Psoas muscle (tissue), 8 donors: ENCODE data around the gene ATP23. TPM values are rescaled to one million over a fixed set of nuclear protein-coding genes. Genes with fewer than 3 reads are reported as not detected.

Experiments
- ATAC-seq, 4 donors: fragments of 200-7000 bp; cut with Tn5 transposase; one replicate each; pipeline ENCODE4 v1.9.1; 2020; ENCODE audit warnings: moderate library complexity in 3 of 4, mild to moderate bottlenecking in 2 of 4
- DNase-seq, 2 donors: peaks; one replicate each; pipeline ENCODE4 v3.0.0-alpha.2; 2020
- H3K27ac ChIP-seq: fragments of 200-600 bp; one replicate; pipeline ENCODE4 v1.8.0; 2022
- H3K27me3 ChIP-seq, 3 donors: fragments of 200-600 bp in 1 of 3; one replicate each; pipeline versions ENCODE4 v1.6.1 to v1.8.0; 2013 to 2022; ENCODE audit warnings: low read length in 2 of 3, mild to moderate bottlenecking in 2 of 3, moderate library complexity in 1 of 3; ENCODE audit not compliant: insufficient read depth in 3 of 3
- H3K36me3 ChIP-seq, 2 donors: fragments of 200-600 bp in 1 of 2; one replicate each; pipeline versions ENCODE4 v1.6.1 to v1.8.0; 2013 to 2022; ENCODE audit warnings: low read depth in 1 of 2, mild to moderate bottlenecking in 1 of 2, moderate library complexity in 1 of 2; ENCODE audit not compliant: insufficient read depth in 1 of 2
- H3K4me1 ChIP-seq: fragments of 200-600 bp; one replicate; pipeline ENCODE4 v1.8.0; 2022
- H3K4me3 ChIP-seq: fragments of 200-600 bp; one replicate; pipeline ENCODE4 v1.8.0; 2022; ENCODE audit warnings: mild to moderate bottlenecking
- H3K9me3 ChIP-seq: fragments of 200-600 bp; one replicate; pipeline ENCODE4 v1.8.0; 2022
- WGBS, 3 donors: extraction: QIAGEN DNeasy Blood & Tissue Kit; methylation state at CpG; one replicate each; pipeline versions ENCODE4 v1.1.6 to v1.1.7; 2013; 5-methylcytosine and 5-hydroxymethylcytosine counted together
- intact Hi-C, 2 donors: fragments of 100-400 bp; cut with DNase I; formaldehyde crosslinking; loops; one replicate each; pipeline versions ENCODE4 v1.11.0 to v1.14.2; 2022
- polyA plus RNA-seq, 3 donors: library from polyadenylated mRNA; stranded (reverse); fragments of 200-250 nt; gene quantifications; one replicate each; pipeline ENCODE4 v1.2.3, GENCODE V29; 2013
- total RNA-seq, 4 donors: library from RNA; stranded (reverse); fragmentation: NEBNext Ultra II Directional in 2 of 4; extraction: Animal tissue kit (Norgen Biotek cat#: 25700) in 2 of 4; gene quantifications; one replicate each; pipeline versions ENCODE4 v1.2.1 to v1.2.4, GENCODE V29; 2021 to 2023
- TF ChIP-seq, protein P1 (sequence below): fragments of 200-600 bp; IDR thresholded peaks from one replicate; pipeline ENCODE4 v1.8.0; 2022; ENCODE audit warnings: antibody characterized with exemption
- donor health status: healthy with polysubstance abuse.
- donor health status: DM: no; HTN: no; CAD: no; lungs with moderate emphysema.
- donor health status: Bipolar disorder and iron deficiency.
- donor health status: healthy.
- donor health status: DM: yes; HTN: yes; CAD: no.
- donor health status: DM: no; HTN: no; CAD: no.
- donor health status: DM: no; HTN: no; CAD: no.
- donor health status: DM: yes; HTN: yes; CAD: no.

Gene ATP23
- total and polyA plus RNA-seq, 7 donors: 6.3 to 28.8 (median 8.7) TPM

DNA sequence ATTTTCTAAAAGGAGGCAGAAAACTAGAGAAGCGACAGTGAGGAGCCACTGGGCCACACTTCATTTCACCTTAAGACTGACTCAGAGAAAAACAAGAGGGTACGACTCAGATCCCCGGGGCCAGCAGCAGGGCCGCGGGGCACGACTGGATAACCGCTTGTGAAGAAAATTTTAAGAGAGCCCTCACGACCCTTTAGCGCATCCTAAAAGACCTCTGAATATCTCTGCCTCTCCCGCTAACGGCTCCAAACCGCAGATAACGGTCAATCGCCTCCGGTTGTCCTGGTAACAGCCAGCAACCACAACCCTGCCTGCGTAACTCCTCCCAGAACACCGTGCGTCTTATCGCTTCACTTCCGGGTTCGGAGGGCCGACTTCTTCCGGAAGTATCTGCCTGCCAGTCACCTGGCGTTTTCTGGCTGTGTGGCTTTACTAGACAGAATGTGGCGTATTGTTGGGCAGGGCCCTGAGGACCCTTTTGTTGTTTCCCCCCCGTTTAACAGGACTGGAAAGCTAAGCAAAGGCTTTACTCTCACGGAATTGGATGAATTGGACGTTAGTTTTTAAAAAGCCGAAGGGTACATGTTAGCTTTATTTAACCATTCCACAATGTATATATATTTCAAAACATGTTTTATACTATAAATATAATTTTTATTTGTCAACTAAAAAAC, 5.4 kb upstream of the ATP23 start:
- H3K9me3 ChIP-seq: no peaks in the 10 kb centered on the region
- peaks cover 18% of the 10 kb centered on the region for H3K4me1 ChIP-seq
- 2% methylated on average over 29 of the region's 29 CpGs for WGBS, 3 donors
- peak overlapping the region; percentile 88 for H3K4me3 ChIP-seq
- H3K36me3 ChIP-seq: peaks cover 0 to 7% of the 10 kb centered on the region in 2 donors
- H3K27ac ChIP-seq: peak overlapping the region; percentile 90
- DNase-seq (peak; percentile 88 to 94), ATAC-seq (peak; percentile 95 to 98 (median 98))
- TF ChIP-seq, protein P1, sequence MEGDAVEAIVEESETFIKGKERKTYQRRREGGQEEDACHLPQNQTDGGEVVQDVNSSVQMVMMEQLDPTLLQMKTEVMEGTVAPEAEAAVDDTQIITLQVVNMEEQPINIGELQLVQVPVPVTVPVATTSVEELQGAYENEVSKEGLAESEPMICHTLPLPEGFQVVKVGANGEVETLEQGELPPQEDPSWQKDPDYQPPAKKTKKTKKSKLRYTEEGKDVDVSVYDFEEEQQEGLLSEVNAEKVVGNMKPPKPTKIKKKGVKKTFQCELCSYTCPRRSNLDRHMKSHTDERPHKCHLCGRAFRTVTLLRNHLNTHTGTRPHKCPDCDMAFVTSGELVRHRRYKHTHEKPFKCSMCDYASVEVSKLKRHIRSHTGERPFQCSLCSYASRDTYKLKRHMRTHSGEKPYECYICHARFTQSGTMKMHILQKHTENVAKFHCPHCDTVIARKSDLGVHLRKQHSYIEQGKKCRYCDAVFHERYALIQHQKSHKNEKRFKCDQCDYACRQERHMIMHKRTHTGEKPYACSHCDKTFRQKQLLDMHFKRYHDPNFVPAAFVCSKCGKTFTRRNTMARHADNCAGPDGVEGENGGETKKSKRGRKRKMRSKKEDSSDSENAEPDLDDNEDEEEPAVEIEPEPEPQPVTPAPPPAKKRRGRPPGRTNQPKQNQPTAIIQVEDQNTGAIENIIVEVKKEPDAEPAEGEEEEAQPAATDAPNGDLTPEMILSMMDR: no peak
- no peaks in the 10 kb centered on the region for H3K27me3 ChIP-seq
- intact Hi-C loops: no loop called here

DNA sequence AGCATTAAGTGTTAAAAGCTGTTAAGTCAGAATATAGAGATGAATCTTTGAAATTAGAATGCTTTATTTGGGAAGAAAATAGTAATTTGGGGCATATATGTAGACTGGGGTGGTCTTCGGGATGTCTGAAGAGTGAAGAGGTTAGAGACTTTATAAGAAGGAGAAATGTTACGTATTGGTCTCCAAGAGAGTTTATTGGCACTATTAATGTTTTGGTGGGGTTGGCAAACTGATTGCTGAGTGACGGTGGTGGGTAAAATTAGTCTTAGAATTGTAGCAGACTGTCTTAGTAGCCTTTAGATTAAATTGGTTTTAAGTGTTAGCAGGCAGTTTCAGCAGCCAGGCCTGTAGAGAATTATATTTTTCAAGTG, 4.9 kb upstream of the ATP23 start:
- Histone ChIP-seq H3K4me1 (peaks cover 18% of the 10 kb centered on the region), H3K9me3 (no peaks in the 10 kb centered on the region), H3K27ac (peak overlapping the region; percentile 90), H3K27me3 (no peaks in the 10 kb centered on the region), H3K4me3 (peak overlapping the region; percentile 88), H3K36me3 (peaks cover 0 to 7% of the 10 kb centered on the region in 2 donors)
- ATAC-seq: no peak
- TF ChIP-seq, protein P1: no peak
- WGBS, 3 donors: 51 to 54% (median 54%) methylated on average over 3 of the region's 3 CpGs
- DNase-seq: no peak
- intact Hi-C loops: no loop called here

DNA sequence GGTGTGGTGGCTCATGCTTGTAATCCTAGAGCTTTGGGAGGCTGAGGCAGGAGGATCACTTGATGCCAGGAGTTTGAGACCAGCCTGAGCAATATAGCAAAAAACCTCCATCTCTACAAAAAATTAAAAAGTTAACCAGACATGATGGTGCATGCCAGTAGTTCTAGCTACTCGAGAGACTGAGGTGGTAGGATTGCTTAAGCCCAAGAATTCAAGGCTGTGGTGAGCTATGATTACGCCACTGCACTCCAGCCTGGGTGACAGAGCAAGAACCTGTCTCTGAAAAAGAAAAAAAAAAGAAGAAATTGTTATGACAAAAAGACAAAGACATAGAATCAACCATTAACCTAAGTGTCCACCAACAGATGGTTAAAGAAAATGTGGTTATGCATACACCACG, 2.1 kb upstream of the ATP23 start:
- Histone ChIP-seq H3K27me3 (no peaks in the 10 kb centered on the region), H3K4me1 (peaks cover 26% of the 10 kb centered on the region)
- TF ChIP-seq, protein P1: no peak

DNA sequence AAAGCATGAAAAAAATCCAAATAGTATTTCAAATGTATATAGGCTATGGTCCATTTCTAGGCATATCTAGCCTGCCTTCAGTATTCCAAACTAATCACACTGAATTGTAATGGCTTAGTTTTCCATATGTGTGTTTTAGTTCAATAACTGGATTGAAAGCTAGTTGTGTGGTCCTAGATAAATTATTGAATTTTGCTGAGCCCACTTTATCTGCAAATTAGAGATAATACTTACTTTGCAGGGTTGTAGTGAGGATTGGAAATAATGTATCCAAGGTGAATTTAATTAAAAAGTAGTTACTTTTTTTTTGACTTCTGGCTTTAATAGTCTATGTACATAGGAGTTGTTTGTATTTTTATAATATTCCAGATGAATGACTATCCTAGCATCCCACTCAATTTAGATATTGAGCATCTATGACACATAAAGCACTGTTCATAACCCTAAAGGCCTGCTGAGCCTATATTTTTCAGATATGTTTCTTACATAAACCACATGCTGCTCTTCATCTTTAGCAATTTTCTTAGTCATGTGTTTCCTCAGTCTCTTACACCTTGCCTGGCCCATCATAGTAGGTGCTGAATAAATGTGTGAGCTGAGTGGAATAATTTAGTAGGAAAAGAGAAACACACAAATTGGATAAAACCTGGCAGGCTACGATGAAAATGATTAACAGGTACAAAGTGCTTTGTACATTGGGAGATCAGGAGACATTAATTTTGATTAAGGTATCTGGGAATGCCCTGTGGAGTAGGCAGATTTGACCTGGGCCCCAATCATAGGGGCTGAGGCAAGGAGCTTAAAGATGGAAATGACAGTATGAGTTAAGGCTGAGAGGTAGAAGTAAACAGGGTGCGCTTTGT, 1.1 kb upstream of the ATP23 start:
- Histone ChIP-seq H3K4me1 (peaks cover 18% of the 10 kb centered on the region), H3K27ac (peak overlapping the region; percentile 90), H3K36me3 (no peaks in the 10 kb centered on the region), H3K4me3 (peak overlapping the region; percentile 77), H3K27me3 (no peaks in the 10 kb centered on the region), H3K9me3 (no peaks in the 10 kb centered on the region)
- 65 to 73% (median 67%) methylated on average over 2 of the region's 2 CpGs for WGBS, 3 donors
- DNase-seq: no peak
- intact Hi-C loops: no loop called here
- TF ChIP-seq, protein P1: no peak
- no peak for ATAC-seq

More for the DNA sequence above, 2.1 kb upstream of the ATP23 start:
- no peak for DNase-seq
- H3K9me3 ChIP-seq: no peaks in the 10 kb centered on the region
- H3K4me3 ChIP-seq: no peak overlapping the region
- no peak overlapping the region for H3K27ac ChIP-seq
- ATAC-seq: no peak
- intact Hi-C loops: no loop called here
- no peaks in the 10 kb centered on the region for H3K36me3 ChIP-seq
- WGBS, 3 donors: 81 to 100% (median 91%) methylated on average over 3 of the region's 3 CpGs
